SK-N-MC (cell line): ENCODE results near the gene DDX27.

Experiments
- DNase-seq: peaks from one replicate; pipeline ENCODE4 v3.0.0-alpha.2; 2011; ENCODE audit warnings: low read depth, low spot score
- H3K27ac ChIP-seq: fragments of 200-600 bp; sonication (generic); 2 replicates; pipeline ENCODE4 v1.5.1; 2016; ENCODE audit warnings: mixed run types
- H3K36me3 ChIP-seq: fragments of 200-600 bp; sonication (generic); 2 replicates; pipeline ENCODE4 v1.6.1; 2017; ENCODE audit warnings: antibody characterized with exemption, low read length, mixed read lengths; ENCODE audit not compliant: insufficient read depth
- H3K4me3 ChIP-seq: fragments of 200-600 bp; sonication (generic); 2 replicates; pipeline ENCODE4 v1.5.1; 2016
- H3K9ac ChIP-seq: fragments of 200-600 bp; sonication (generic); 2 replicates; pipeline ENCODE4 v1.8.0; 2017; ENCODE audit warnings: mixed run types, mixed read lengths; ENCODE audit not compliant: insufficient read length
- H3K9me3 ChIP-seq: fragments of 200-600 bp; sonication (generic); 2 replicates; pipeline ENCODE4 v1.6.1; 2017; ENCODE audit warnings: low read depth, mild to moderate bottlenecking, antibody characterized with exemption, low read length, moderate library complexity, mixed read lengths
- EZH2 ChIP-seq: fragments of 200-600 bp; sonication (generic); IDR thresholded peaks from one replicate; pipeline ENCODE4 v1.6.1; 2017; ENCODE audit warnings: antibody characterized with exemption
- FOXP2 ChIP-seq: optimal IDR thresholded peaks from 2 replicates; pipeline ENCODE3; 2011; ENCODE audit warnings: mild to moderate bottlenecking, moderate library complexity; ENCODE audit not compliant: insufficient read depth; ENCODE audit errors: extremely low read length, control extremely low read depth
- POLR2AphosphoS5 ChIP-seq: IDR thresholded peaks from 2 replicates; pipeline ENCODE4 v1.6.1; 2012; ENCODE audit warnings: mild to moderate bottlenecking, low read depth, low read length, borderline replicate concordance

DDX27 gene

DNA sequence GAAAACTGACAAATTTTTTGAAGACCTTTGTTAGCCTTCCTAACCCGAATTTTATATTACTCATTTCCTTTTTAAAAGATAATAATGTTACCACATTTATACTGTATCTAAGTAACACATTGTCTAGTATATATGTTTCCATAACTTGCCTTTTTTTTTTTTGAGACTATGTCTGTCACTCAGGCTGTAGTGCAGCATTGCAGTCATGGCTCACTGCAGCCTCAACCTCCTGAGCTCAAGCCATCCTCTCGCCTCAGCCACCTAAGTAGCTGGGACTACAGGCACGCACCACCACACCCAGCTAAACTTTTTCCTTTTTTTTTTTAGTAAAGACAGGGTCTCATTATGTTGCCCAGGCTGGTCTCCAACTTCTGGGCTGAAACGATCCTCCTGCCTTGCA lies 40.1 kb downstream of the DDX27 start:
- no peak for DNase-seq
- no peak overlapping the region for H3K4me3 ChIP-seq
- TF ChIP-seq FOXP2 (no peak), POLR2AphosphoS5 (no peak), EZH2 (no peak)

DNA sequence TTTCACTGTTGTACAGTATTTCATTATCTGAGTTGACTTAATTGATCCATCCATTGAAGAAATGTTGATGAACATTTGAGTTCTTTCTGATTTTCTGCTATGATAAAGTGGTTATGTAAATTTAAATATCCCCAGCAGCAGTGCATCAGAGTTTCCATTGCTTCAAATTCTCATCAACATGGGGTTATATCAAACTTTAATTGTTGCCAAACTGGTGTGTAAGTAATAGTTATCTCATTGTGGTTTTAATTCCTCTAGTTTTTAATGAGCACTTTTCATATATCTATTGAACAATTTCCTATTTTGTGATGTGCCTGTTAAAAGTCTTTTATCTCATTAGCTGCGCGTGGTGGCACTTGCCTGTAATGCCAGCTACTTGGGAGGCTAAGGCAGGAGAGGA lies 40.6 kb downstream of the DDX27 start:
- no peak overlapping the region for H3K9ac ChIP-seq
- TF ChIP-seq POLR2AphosphoS5 (no peak), EZH2 (no peak), FOXP2 (no peak)
- H3K4me3 ChIP-seq: no peak overlapping the region
- no peak overlapping the region for H3K27ac ChIP-seq
- no peaks in the 10 kb centered on the region for H3K9me3 ChIP-seq
- no peak for DNase-seq
- H3K36me3 ChIP-seq: peaks cover 73% of the 10 kb centered on the region

More for the DNA sequence above, 40.1 kb downstream of the DDX27 start:
- Histone ChIP-seq H3K36me3 (peaks cover 73% of the 10 kb centered on the region), H3K9ac (no peak overlapping the region), H3K9me3 (no peaks in the 10 kb centered on the region), H3K27ac (no peak overlapping the region)

DNA sequence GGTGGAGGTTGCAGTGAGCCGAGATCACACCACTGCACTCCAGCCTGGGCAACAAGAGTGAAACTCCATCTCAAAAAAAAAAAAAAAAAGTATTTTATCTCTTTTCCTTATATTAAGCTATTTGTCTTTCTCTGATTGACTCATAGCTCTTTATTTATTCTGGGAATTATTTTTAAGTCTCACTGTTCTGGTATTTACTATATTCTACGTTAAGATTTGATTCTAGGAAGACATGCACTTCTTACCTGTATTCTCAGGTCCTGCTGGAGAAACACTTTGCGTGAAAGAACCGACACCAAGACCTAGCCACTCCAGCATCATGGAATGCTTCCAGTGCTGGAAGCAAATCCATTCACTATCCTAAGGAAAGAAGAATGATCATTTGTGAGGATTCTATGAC lies 41.0 kb downstream of the DDX27 start:
- peaks cover 74% of the 10 kb centered on the region for H3K36me3 ChIP-seq
- no peak for DNase-seq
- no peak overlapping the region for H3K4me3 ChIP-seq
- H3K27ac ChIP-seq: no peak overlapping the region
- no peak overlapping the region for H3K9ac ChIP-seq
- H3K9me3 ChIP-seq: no peaks in the 10 kb centered on the region
- TF ChIP-seq FOXP2 (no peak), EZH2 (no peak), POLR2AphosphoS5 (no peak)

DNA sequence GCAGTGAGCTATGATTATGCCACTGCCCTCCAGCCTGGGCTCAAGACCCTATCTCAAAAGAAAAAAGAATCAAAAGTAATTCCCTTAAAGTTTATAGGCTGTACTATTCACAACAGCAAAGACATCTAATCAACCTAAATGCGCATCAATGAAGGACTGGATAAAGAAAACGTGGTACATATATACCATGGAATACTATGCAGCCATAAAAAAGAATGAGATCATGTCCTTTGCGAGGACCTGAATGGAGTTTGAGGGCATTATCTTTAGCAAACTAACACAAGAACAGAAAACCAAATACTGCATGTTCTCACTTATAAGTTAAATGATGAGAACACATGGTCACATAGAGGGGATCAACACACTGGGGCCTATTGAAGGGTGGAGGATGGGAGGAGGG lies 42.0 kb downstream of the DDX27 start:
- H3K4me3 ChIP-seq: no peak overlapping the region
- no peaks in the 10 kb centered on the region for H3K9me3 ChIP-seq
- no peak for DNase-seq
- no peak overlapping the region for H3K9ac ChIP-seq
- TF ChIP-seq POLR2AphosphoS5 (no peak), FOXP2 (no peak), EZH2 (no peak)
- H3K36me3 ChIP-seq: peaks cover 73% of the 10 kb centered on the region
- no peak overlapping the region for H3K27ac ChIP-seq

- H3K27ac ChIP-seq: no peak overlapping the region
- no peak overlapping the region for H3K4me3 ChIP-seq
- DNase-seq: no peak
- TF ChIP-seq POLR2AphosphoS5 (no peak), FOXP2 (no peak), EZH2 (no peak)
- no peaks in the 10 kb centered on the region for H3K9me3 ChIP-seq
- no peak overlapping the region for H3K9ac ChIP-seq
- H3K36me3 ChIP-seq: peaks cover 63% of the 10 kb centered on the region
These were observed 43.2 kb downstream of the DDX27 start for GRCh38 chr20:49262444-49262843.

- Histone ChIP-seq H3K27ac (no peak overlapping the region), H3K9ac (no peak overlapping the region), H3K36me3 (peaks cover 76% of the 10 kb centered on the region), H3K4me3 (no peak overlapping the region), H3K9me3 (no peaks in the 10 kb centered on the region)
- TF ChIP-seq EZH2 (no peak), POLR2AphosphoS5 (no peak), FOXP2 (no peak)
- no peak for DNase-seq
These were observed 48.1 kb downstream of the DDX27 start for GRCh38 chr20:49267327-49267726.

DNA sequence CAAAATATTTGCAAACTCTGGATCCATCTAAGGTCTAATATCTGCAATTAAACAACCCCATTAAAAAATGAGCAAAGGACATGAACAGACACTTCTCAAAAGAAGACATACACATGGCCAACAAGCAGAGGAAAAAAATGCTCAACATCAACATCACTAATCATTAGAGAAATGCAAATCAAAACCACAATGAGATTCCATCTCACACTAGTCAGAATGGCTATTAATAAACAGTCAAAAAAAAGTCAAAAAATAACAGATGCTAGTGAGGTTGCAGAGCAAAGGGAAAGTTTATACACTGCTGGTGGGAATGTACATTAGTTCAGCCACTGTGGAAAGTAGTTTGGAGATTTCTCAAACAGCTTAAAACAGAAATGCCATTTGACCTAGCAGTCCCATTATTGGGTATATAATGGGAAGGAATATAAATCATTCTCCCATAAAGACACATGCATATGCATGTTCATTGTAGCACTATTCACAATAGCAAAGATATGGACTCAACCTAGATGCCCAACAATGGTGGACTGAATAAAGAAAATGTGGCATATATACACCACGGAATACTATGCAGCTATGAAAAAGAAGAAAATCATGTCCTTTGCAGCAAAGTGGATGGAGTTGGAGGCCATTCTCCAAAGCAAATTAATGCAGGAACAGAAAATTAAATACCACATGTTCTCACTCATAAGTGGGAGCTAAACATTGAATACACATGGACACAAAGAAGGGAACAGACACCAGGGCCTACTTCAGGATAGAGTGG lies 49.6 kb downstream of the DDX27 start:
- no peak for DNase-seq
- Histone ChIP-seq H3K4me3 (0 out of 2 replicates have a peak overlapping the region, but pooled peaks have one; percentile 14), H3K9ac (no peak overlapping the region), H3K27ac (no peak overlapping the region), H3K9me3 (no peaks in the 10 kb centered on the region), H3K36me3 (peaks cover 76% of the 10 kb centered on the region)
- no peak for TF ChIP-seq FOXP2
- TF ChIP-seq EZH2: no peak
- TF ChIP-seq POLR2AphosphoS5: no peak

DNA sequence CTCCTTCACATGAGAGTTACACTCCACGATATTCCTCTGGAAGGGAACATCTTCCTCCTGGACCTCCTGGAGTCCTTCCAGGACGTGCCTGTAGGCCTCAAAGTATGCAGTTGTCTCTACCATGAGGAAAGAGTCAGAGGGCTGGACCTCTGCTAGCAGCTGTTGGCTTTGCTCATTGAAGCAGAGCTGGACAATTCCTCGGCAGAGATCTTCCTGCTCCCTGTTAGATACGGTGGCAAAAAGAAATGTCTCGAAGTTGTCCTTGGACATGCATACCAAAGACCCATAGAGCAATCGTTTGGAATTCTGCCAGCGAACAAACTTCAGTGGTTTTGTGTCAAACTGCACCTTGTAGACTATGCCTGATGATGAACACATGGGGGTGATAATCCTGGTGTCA lies 51.0 kb downstream of the DDX27 start:
- Histone ChIP-seq H3K9ac (no peak overlapping the region), H3K36me3 (peaks cover 69% of the 10 kb centered on the region), H3K9me3 (no peaks in the 10 kb centered on the region), H3K27ac (no peak overlapping the region), H3K4me3 (no peak overlapping the region)
- no peak for TF ChIP-seq FOXP2
- no peak for TF ChIP-seq POLR2AphosphoS5
- no peak for TF ChIP-seq EZH2
- DNase-seq: no peak

GRCh38 chr20:49270736-49271135 lies 51.5 kb downstream of the DDX27 start:
- H3K27ac ChIP-seq: no peak overlapping the region
- H3K36me3 ChIP-seq: peaks cover 69% of the 10 kb centered on the region

More at GRCh38 chr20:49270736-49271135, 51.5 kb downstream of the DDX27 start:
- DNase-seq: no peak
- no peak overlapping the region for H3K4me3 ChIP-seq
- no peaks in the 10 kb centered on the region for H3K9me3 ChIP-seq
- H3K9ac ChIP-seq: no peak overlapping the region
- TF ChIP-seq EZH2: no peak
- no peak for TF ChIP-seq FOXP2
- no peak for TF ChIP-seq POLR2AphosphoS5
